HTERT RPE-1 (cell line): ENCODE measurements around the gene KICS2.

ENCODE experiments used
- in situ Hi-C: fragments of 300-500 bp; cut with MboI; formaldehyde crosslinking; loops from 4 replicates; pipeline ENCODE4 v1.14.3; 2020; ENCODE audit warnings: low sequenced_read_pairs

Gene KICS2

DNA sequence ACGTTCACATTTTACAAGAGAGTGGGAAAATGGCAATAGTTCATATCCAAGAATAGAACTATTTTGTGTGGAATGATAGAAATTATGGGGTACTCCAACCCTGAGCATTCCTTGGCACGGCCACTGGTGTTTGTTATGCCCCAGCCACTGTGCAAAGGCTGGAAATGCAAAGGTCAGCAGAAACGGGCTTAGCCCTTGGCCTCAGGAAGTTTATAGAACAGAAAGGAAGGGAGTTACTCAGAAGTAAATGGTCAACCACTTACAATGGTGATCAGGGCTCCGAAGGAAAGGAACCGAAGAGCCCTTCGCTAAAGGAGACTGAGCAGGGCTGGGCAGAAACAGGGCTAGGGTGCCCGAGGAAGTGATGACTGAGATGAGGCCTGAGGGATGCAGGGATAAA, 45.1 kb downstream of the KICS2 start:
- in situ Hi-C loops = no loop called here

DNA sequence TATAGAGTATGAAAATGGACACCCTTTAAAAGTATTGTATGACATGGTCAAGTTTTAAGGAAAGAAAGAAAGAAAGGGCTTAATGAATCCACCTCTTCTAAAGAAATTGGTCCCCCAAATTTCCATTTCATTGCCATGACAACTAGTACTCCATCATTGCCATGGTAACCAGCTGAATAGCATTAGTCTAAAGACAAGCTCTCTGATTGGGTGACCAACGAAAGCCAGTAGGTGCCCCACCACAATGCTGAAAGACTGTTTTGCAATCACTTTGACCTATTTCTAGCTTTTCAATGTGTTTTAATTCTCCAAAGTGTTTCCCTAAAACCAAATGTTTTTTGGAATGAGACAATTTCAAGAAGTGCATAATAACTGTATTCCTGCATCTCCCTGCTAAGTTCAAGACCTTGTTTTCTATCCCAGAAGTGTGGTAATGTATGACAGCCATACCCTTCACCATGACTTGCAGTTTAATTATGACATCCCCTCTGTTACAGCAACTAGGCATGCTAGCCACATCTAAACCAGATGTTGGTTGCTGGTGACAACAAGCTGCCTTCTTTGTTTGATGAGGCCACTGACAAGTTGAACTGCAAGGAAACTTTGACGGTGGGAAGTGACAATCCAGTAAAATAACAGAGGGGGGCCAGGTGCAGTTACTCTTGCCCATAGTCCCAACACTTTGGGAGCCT, 46.7 kb downstream of the KICS2 start:
- in situ Hi-C loops = no loop called here

DNA sequence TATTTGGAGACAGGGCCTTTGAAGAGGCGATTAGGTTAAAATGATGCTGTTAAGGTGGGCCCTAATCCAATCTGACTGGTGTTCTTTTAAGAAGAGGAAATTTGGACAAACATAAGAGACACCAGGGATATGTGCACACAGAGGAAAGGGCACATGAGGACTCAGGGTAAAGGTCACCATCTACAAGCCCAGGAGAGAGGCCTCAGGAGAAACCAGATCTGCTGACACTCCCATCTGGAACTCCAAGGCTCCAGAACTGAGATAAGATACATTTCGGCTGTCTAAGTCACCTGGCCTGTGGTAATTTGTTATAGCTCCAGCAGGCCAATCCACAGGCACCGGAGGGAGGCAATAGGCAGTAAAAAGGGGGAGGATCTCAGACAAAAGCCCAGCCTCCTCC, 48.6 kb downstream of the KICS2 start:
- in situ Hi-C loops = no loop called here
